HepG2 (cell line): ENCODE measurements around the gene RSKR. TPM values are rescaled to one million over a fixed set of nuclear protein-coding genes. Genes with fewer than 3 reads are reported as not detected.

Experiments
- CC2D1A ChIP-seq: sonication (generic); formaldehyde crosslinking; IDR thresholded peaks from 2 replicates; pipeline ENCODE4 v1.8.1; 2023; ENCODE audit warnings: mild to moderate bottlenecking, missing genetic modification reagents
- DDIT3 ChIP-seq: sonication (generic); formaldehyde crosslinking; IDR thresholded peaks from 2 replicates; pipeline ENCODE4 v1.4.0; 2020; ENCODE audit warnings: mild to moderate bottlenecking, missing genetic modification reagents
- DNMT3B ChIP-seq: conservative IDR thresholded peaks from 2 replicates; pipeline ENCODE4 v1.6.1; 2016; ENCODE audit warnings: missing biosample characterization, control low read depth
- DRAP1 ChIP-seq: IDR thresholded peaks from 2 replicates; pipeline ENCODE4 v1.6.1; 2016; ENCODE audit warnings: missing genetic modification reagents, missing compliant biosample characterization
- ESRRA ChIP-seq: sonication (generic); formaldehyde crosslinking; IDR thresholded peaks from 2 replicates; pipeline ENCODE4 v1.5.1; 2020; ENCODE audit warnings: mild to moderate bottlenecking, low read depth, missing genetic modification reagents
- FOXM1 ChIP-seq: sonication (generic); formaldehyde crosslinking; IDR thresholded peaks from 2 replicates; pipeline ENCODE4 v1.5.0; 2020; ENCODE audit warnings: missing genetic modification reagents
- FUBP1 ChIP-seq: sonication (generic); formaldehyde crosslinking; IDR thresholded peaks from 2 replicates; pipeline ENCODE4 v1.5.1; 2020; ENCODE audit warnings: missing genetic modification reagents, mild to moderate bottlenecking, borderline replicate concordance
- GTF3A ChIP-seq: sonication (generic); formaldehyde crosslinking; conservative IDR thresholded peaks from 2 replicates; pipeline ENCODE4 v1.4.0; 2020; ENCODE audit warnings: mild to moderate bottlenecking, missing genetic modification reagents
- HBP1 ChIP-seq: IDR thresholded peaks from 2 replicates; pipeline ENCODE4 v1.6.1; 2016; ENCODE audit warnings: low read depth, control low read depth
- HNRNPL ChIP-seq: fragments of 200-400 bp; formaldehyde crosslinking; IDR thresholded peaks from 2 replicates; pipeline ENCODE4 v1.6.1; 2017; ENCODE audit warnings: mild to moderate bottlenecking, low read depth, low read length
- MIER2 ChIP-seq: IDR thresholded peaks from 2 replicates; pipeline ENCODE4 v1.6.1; 2016; ENCODE audit warnings: missing biosample characterization, missing genetic modification reagents
- RBM22 ChIP-seq: fragments of 200-400 bp; formaldehyde crosslinking; optimal IDR thresholded peaks from 2 replicates; pipeline ENCODE3; 2017; ENCODE audit warnings: mild to moderate bottlenecking, low read length, moderate library complexity
- SRSF9 ChIP-seq: fragments of 200-400 bp; formaldehyde crosslinking; IDR thresholded peaks from 2 replicates; pipeline ENCODE4 v1.6.1; 2018; ENCODE audit warnings: borderline replicate concordance, mild to moderate bottlenecking, low read depth, low read length; ENCODE audit not compliant: insufficient read depth, poor library complexity, severe bottlenecking
- SYNCRIP ChIP-seq: fragments of 200-400 bp; formaldehyde crosslinking; IDR thresholded peaks from 2 replicates; pipeline ENCODE4 v1.6.1; 2018; ENCODE audit warnings: mild to moderate bottlenecking, low read depth, low read length; ENCODE audit not compliant: insufficient read depth
- TRAFD1 ChIP-seq: sonication (generic); formaldehyde crosslinking; IDR thresholded peaks from 2 replicates; pipeline ENCODE4 v1.5.1; 2020; ENCODE audit warnings: missing genetic modification reagents, mild to moderate bottlenecking, borderline replicate concordance
- ZFP1 ChIP-seq: IDR thresholded peaks from 2 replicates; pipeline ENCODE4 v1.6.1; 2016
- ZNF101 ChIP-seq: sonication (generic); formaldehyde crosslinking; IDR thresholded peaks from 2 replicates; pipeline ENCODE4 v1.4.0; 2020; ENCODE audit warnings: mild to moderate bottlenecking, low read depth, missing genetic modification reagents, borderline replicate concordance
- ZNF30 ChIP-seq: sonication (generic); formaldehyde crosslinking; IDR thresholded peaks from 2 replicates; pipeline ENCODE4 v1.5.0; 2020; ENCODE audit warnings: mild to moderate bottlenecking, missing genetic modification reagents
- ZNF564 ChIP-seq: sonication (generic); formaldehyde crosslinking; IDR thresholded peaks from 2 replicates; pipeline ENCODE4 v1.8.1; 2023; ENCODE audit warnings: mild to moderate bottlenecking, missing genetic modification reagents
- ZNF737 ChIP-seq: sonication (generic); formaldehyde crosslinking; IDR thresholded peaks from 2 replicates; pipeline ENCODE4 v1.5.0; 2020; ENCODE audit warnings: missing genetic modification reagents, mild to moderate bottlenecking, borderline replicate concordance
- ZNF792 ChIP-seq: IDR thresholded peaks from 2 replicates; pipeline ENCODE4 v1.6.1; 2016
- ZNF800 ChIP-seq: sonication (generic); formaldehyde crosslinking; IDR thresholded peaks from 2 replicates; pipeline ENCODE4 v1.4.0; 2020; ENCODE audit warnings: missing genetic modification reagents
- polyA plus RNA-seq, 8 experiments: library from polyadenylated mRNA; depleted of rRNA in 3 of 8; stranded (reverse) in 7 of 8; unstranded in 1 of 8; fragments of >200 nt; fragmentation: Illumina TruSeq in 4 of 8; extraction: Trizol in 4 of 8; gene quantifications; 2 replicates each; pipeline versions ENCODE4 v1.2.1 to v1.2.3, GENCODE V29; 2011 to 2016; ENCODE audit warnings: low read depth in 4 of 8, missing spikeins in 1 of 8, mixed read lengths in 1 of 8; ENCODE audit not compliant: insufficient read depth in 1 of 8
- total RNA-seq, 5 experiments: library from RNA; depleted of rRNA; stranded (reverse); fragments of >200 nt; fragmentation: Illumina TruSeq; extraction: Trizol; gene quantifications; 2 replicates each; pipeline ENCODE4 v1.2.3, GENCODE V29; 2016; ENCODE audit warnings: low read depth in 1 of 5

RSKR gene
- total and polyA plus RNA-seq, 2 of the 13 experiments (the other 11 are each of a cell fraction or from before 2014, with no cell fraction given) = 5.0 to 10.4 TPM

- no peak for TF ChIP-seq FUBP1 (CRISPR knock-in tag)
- no peak for TF ChIP-seq RBM22
- TF ChIP-seq ESRRA (CRISPR knock-in tag) = no peak; the same call in 1 of the 2 replicates
- TF ChIP-seq ZNF792 (CRISPR knock-in tag) = peak; percentile 24; the same call in 1 of the 2 replicates
- no peak for TF ChIP-seq MIER2 (CRISPR knock-in tag)
- TF ChIP-seq GTF3A (CRISPR knock-in tag) = 0 out of 2 replicates have a peak, but pooled peaks have one; percentile 79
- no peak for TF ChIP-seq FOXM1 (CRISPR knock-in tag)
- no peak for TF ChIP-seq ZFP1 (CRISPR knock-in tag)
- no peak for TF ChIP-seq HBP1 (CRISPR knock-in tag)
- no peak for TF ChIP-seq ZNF101 (CRISPR knock-in tag)
- no peak for TF ChIP-seq CC2D1A (CRISPR knock-in tag)
- TF ChIP-seq ZNF564 = peak; percentile 14; the same call in 1 of the 2 replicates
- peak; percentile 82 for TF ChIP-seq DRAP1 (CRISPR knock-in tag)
- TF ChIP-seq ZNF737 (CRISPR knock-in tag) = no peak
- TF ChIP-seq SRSF9 = no peak
- TF ChIP-seq ZNF800 (CRISPR knock-in tag) = no peak
- TF ChIP-seq SYNCRIP = no peak
- TF ChIP-seq TRAFD1 (CRISPR knock-in tag) = no peak
- no peak for TF ChIP-seq HNRNPL
- 0 out of 2 replicates have a peak, but pooled peaks have one; percentile 64 for TF ChIP-seq ZNF30 (CRISPR knock-in tag)
- no peak for TF ChIP-seq DDIT3 (CRISPR knock-in tag)
- TF ChIP-seq DNMT3B (CRISPR knock-in tag) = no peak
These were observed 42.4 kb downstream of the RSKR start, which contains the start of gene PIGS (continued) for GRCh38 chr17:28571361-28572122.
